Naive thymus-derived CD4-positive, alpha-beta T cell (primary cell): ENCODE data around the gene PTTG1. TPM values are rescaled to one million over a fixed set of nuclear protein-coding genes. Genes with fewer than 3 reads are reported as not detected.

Experiments used
- ATAC-seq: fragments of 150-1000 bp; cut with Tn5 transposase; 2 replicates; pipeline ENCODE4 v1.10.0; 2021; ENCODE audit warnings: mild to moderate bottlenecking, moderate library complexity
- CTCF ChIA-PET: fragments of 350-600 bp; sonication (Branson Sonifier 250); formaldehyde crosslinking; loops from one replicate; lab custom pipeline; 2021; ENCODE audit warnings: antibody characterized with exemption; lab: Charles Lee
- POLR2A ChIA-PET: fragments of 350-600 bp; sonication (Branson Sonifier 250); formaldehyde crosslinking; loops from one replicate; lab custom pipeline; 2021; ENCODE audit warnings: antibody characterized with exemption, inconsistent platforms; lab: Charles Lee
- DNase-seq, 9 donors: peaks; one replicate each; pipeline versions ENCODE4 v3.0.0 to v3.0.0-alpha.2; 2020 to 2022; ENCODE audit warnings: mixed read lengths in 1 of 9
- H3K27ac ChIP-seq: one replicate; pipeline ENCODE4 v1.7.0; 2013; ENCODE audit warnings: mild to moderate bottlenecking, low read depth, low read length, moderate library complexity
- H3K27me3 ChIP-seq, 2 donors: one replicate each; pipeline ENCODE4 v1.7.0; 2013; ENCODE audit warnings: low read length in 2 of 2, mild to moderate bottlenecking in 2 of 2, moderate library complexity in 2 of 2; ENCODE audit not compliant: control insufficient read depth in 2 of 2, insufficient read depth in 2 of 2
- H3K36me3 ChIP-seq, 3 experiments: 1 replicate in 2 of 3; 2 replicates in 1 of 3; pipeline ENCODE4 v1.7.0; 2013; ENCODE audit warnings: low read length in 3 of 3, mild to moderate bottlenecking in 3 of 3, moderate library complexity in 1 of 3; ENCODE audit not compliant: insufficient read depth in 3 of 3, control insufficient read depth in 2 of 3
- H3K4me1 ChIP-seq, 2 donors: one replicate each; pipeline ENCODE4 v1.7.0; 2013; ENCODE audit warnings: low read length in 2 of 2, mild to moderate bottlenecking in 2 of 2, moderate library complexity in 1 of 2; ENCODE audit not compliant: control insufficient read depth in 2 of 2, insufficient read depth in 2 of 2
- H3K4me3 ChIP-seq: 2 replicates; pipeline ENCODE4 v1.7.0; 2013; ENCODE audit warnings: mild to moderate bottlenecking, low read length
- H3K9me3 ChIP-seq, 3 experiments: 1 replicate in 2 of 3; 2 replicates in 1 of 3; pipeline ENCODE4 v1.7.0; 2013; ENCODE audit warnings: low read length in 3 of 3; ENCODE audit not compliant: control insufficient read depth in 2 of 3
- H3K27ac Mint-ChIP-seq, 9 donors: one replicate each; pipeline ENCODE4 v1.8.0; 2020 to 2022; ENCODE audit warnings: mixed read lengths in 9 of 9, mild to moderate bottlenecking in 8 of 9, moderate library complexity in 5 of 9, inconsistent platforms in 2 of 9
- H3K27me3 Mint-ChIP-seq, 5 donors: one replicate each; pipeline ENCODE4 v1.8.0; 2021 to 2022; ENCODE audit warnings: mixed read lengths in 5 of 5, mild to moderate bottlenecking in 1 of 5
- H3K36me3 Mint-ChIP-seq, 5 donors: one replicate each; pipeline ENCODE4 v1.8.0; 2020 to 2022; ENCODE audit warnings: mixed read lengths in 5 of 5, mild to moderate bottlenecking in 3 of 5, inconsistent platforms in 1 of 5
- H3K4me1 Mint-ChIP-seq, 7 donors: one replicate each; pipeline ENCODE4 v1.8.0; 2020 to 2022; ENCODE audit warnings: mixed read lengths in 7 of 7, mild to moderate bottlenecking in 3 of 7, inconsistent platforms in 1 of 7
- H3K4me3 Mint-ChIP-seq, 10 donors: one replicate each; pipeline ENCODE4 v1.8.0; 2020 to 2022; ENCODE audit warnings: mild to moderate bottlenecking in 10 of 10, mixed read lengths in 10 of 10, moderate library complexity in 6 of 10, inconsistent platforms in 2 of 10
- H3K9me3 Mint-ChIP-seq, 11 donors: one replicate each; pipeline ENCODE4 v1.8.0; 2020 to 2022; ENCODE audit warnings: mixed read lengths in 11 of 11, mild to moderate bottlenecking in 4 of 11, inconsistent platforms in 1 of 11, moderate library complexity in 1 of 11
- intact Hi-C, 2 donors: fragments of 100-400 bp; cut with micrococcal nuclease; formaldehyde crosslinking; loops; one replicate each; pipeline ENCODE4 v1.15.1; 2023
- polyA plus RNA-seq, 2 donors: library from polyadenylated mRNA; unstranded; fragments of 300-500 nt; fragmentation: Illumina TruSeq; gene quantifications; one replicate each; pipeline ENCODE4 v1.2.3, GENCODE V29; 2021
- total RNA-seq, 6 experiments: library from RNA in 5 of 6; stranded (reverse) in 5 of 6; gene quantifications; 1 replicate in 5 of 6; 2 replicates in 1 of 6; pipeline ENCODE4 v1.2.3 and lab custom pipeline; 2021 to 2026

PTTG1 gene
- total and polyA plus RNA-seq, 7 experiments from 2014 or later = 3.8 to 97.7 (median 9.5) TPM

DNA sequence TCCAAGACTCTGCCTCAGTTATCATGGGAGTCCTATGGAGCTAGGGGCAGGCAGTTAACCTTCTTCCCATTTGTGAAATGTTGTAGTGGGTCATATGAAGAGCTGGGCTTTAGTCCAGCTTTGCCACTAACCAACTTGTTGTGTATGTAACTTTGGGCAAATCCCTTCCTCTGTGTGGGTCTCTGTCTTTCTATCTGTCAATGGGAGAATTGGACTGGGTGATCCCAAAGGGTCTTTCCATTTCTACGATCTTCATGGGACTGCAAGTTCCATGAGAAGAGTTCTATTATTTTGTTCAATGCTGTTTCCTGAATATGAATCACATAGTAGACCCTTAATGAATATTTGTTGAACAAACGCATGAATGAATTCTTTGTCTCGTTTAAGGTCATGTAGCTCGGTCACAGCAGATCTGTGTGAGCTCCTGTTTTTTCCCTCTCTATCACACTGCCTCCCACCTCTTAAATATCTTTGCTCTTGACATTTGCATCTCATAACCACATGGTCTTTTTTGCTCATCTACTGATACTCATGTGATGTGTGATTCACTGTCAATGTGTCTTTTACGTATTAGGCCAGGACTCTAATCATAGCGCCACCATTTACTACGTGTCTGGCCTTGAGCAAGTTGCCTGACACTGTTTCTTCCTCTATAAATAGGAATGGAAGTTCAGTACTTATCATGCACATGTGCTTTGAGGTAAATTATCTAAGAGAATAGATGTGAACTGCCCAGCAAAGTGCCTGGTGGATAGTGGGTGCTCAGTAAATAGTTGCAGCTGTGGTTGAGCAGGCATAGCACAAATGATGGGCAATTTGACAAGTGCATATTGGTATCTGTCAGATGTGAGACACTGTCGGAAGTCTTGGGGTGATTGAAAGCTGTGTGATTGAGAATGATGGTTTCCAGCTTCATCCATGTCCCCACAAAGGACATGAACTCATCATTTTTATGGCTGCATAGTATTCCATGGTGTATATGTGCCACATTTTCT lies 37.4 kb downstream of the PTTG1 start:
- intact Hi-C loops = no loop called here
- Mint-ChIP-seq H3K4me3 (no peak overlapping the region), H3K36me3 (peaks cover 0 to 4% (median 0%) of the 10 kb centered on the region in 5 donors), H3K9me3 (peaks cover 0 to 6% (median 0%) of the 10 kb centered on the region in 11 donors), H3K4me1 (peaks cover 0 to 23% (median 6%) of the 10 kb centered on the region in 7 donors), H3K27me3 (peaks cover 0 to 8% (median 4%) of the 10 kb centered on the region in 5 donors), H3K27ac (no peak overlapping the region)
- H3K27me3 ChIP-seq = no peaks in the 10 kb centered on the region
- DNase-seq (no peak), ATAC-seq (no peak)
- no peak overlapping the region for H3K4me3 ChIP-seq
- no peaks in the 10 kb centered on the region for H3K4me1 ChIP-seq
- no peak overlapping the region for H3K27ac ChIP-seq
- POLR2A ChIA-PET = no interaction called here
- CTCF ChIA-PET = interaction anchor here (1.6 to 1.9 kb wide), 2 partner anchors 20 kb away, joined by 6 to 8 read pairs; no protein-coding TSS in a partner anchor
- H3K36me3 ChIP-seq = no peaks in the 10 kb centered on the region
- no peaks in the 10 kb centered on the region for H3K9me3 ChIP-seq

DNA sequence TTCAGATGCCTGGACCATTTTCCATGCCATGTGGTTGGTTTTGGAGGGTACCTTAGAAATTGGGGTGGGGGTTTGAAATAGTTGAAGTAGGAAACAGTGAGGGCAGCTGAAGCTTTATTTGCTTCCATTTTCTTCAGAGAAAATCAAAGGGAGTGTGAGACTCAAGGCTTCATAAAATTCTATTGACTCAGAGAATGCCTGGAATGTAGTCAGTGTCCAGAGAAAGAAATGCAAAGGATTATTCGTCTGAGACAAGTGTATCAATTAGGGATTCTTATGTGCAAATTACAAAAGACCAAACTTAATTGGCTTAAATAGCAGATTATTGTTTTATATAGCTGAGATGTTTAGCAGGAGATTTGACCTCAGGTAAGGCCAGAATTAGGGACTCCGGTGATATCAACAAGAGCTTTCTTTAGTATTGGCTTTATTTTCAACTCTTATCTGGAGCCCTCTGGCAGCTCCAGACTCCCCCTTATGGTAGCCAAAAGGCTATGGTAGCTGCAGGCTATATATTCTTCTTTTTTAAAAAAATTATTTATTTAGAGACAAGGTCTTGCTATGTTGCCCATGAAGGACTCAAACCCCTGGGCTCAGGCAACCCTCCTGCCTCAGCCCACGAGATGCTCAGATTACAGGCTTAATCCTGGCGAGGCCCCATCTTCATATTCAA lies 38.9 kb downstream of the PTTG1 start:
- peaks cover 0 to 3% of the 10 kb centered on the region in 2 donors for H3K4me1 ChIP-seq
- no peaks in the 10 kb centered on the region for H3K27me3 ChIP-seq
- intact Hi-C loops = loop anchor here in 1 of 2 donors (1.0 kb wide), 1 partner anchor 21 kb away; no protein-coding TSS in a partner anchor
- Mint-ChIP-seq H3K9me3 (peaks cover 0 to 6% (median 0%) of the 10 kb centered on the region in 11 donors), H3K4me3 (no peak overlapping the region), H3K27ac (no peak overlapping the region), H3K4me1 (peaks cover 0 to 33% (median 14%) of the 10 kb centered on the region in 7 donors), H3K36me3 (peaks cover 0 to 4% (median 0%) of the 10 kb centered on the region in 5 donors), H3K27me3 (peaks cover 0 to 6% (median under 1%) of the 10 kb centered on the region in 5 donors)
- POLR2A ChIA-PET = no interaction called here
- no peaks in the 10 kb centered on the region for H3K9me3 ChIP-seq
- CTCF ChIA-PET = interaction anchor here (0.6 to 1.6 kb wide), 3 partner anchors 12 to 574 kb away, joined by 3 to 8 read pairs (median 4); no protein-coding TSS in a partner anchor
- DNase-seq = no peak
- H3K4me3 ChIP-seq = no peak overlapping the region
- no peak overlapping the region for H3K27ac ChIP-seq
- ATAC-seq = no peak
- H3K36me3 ChIP-seq = no peaks in the 10 kb centered on the region

DNA sequence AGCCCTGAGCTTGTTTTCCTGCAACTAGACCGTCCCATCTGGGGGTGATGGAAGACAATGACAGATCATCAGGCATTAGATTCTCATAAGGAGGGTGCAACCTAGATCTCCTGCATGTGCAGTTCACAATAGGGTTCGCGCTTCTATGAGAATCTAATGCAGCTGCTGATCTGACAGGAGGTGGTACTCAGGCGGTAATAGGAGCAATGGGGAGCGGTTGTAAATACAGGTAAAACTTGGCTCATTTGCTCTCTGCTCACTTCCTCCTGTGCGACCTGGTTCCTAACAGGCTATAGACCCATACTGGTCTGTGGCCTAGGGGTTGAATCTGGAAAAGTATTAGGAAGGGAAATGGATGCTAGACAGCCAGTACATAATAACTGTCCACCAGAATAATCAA lies 39.7 kb downstream of the PTTG1 start:
- intact Hi-C loops = no loop called here
- POLR2A ChIA-PET = no interaction called here
- peaks cover 0 to 5% (median 0%) of the 10 kb centered on the region in 5 donors for H3K27me3 Mint-ChIP-seq

DNA sequence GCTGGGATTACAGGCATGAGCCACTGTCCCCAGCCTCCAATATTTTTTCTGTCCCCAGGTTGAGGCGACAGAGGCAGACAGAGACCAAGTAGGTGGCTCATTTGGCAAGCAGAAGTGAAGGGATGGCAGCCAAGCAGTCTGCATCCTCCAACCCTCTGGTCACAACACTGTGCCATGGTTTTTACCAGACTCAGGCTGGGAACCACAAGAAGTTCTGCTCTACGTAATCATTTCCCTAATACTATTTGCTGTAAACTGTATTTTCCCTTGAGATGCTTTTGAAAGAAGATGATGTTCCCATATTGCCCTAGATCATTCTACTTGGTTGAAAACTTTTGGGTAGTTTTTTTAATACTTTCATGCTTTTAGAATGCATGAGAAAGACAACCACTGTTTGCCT lies 40.5 kb downstream of the PTTG1 start:
- ATAC-seq = no peak
- Mint-ChIP-seq H3K27me3 (peaks cover 0 to 5% (median 0%) of the 10 kb centered on the region in 5 donors), H3K4me1 (peaks cover 7 to 42% (median 21%) of the 10 kb centered on the region in 7 donors), H3K4me3 (no peak overlapping the region), H3K9me3 (peaks cover 0 to 6% (median 0%) of the 10 kb centered on the region in 11 donors), H3K27ac (no peak overlapping the region), H3K36me3 (peaks cover 0 to 4% (median 0%) of the 10 kb centered on the region in 5 donors)
- H3K4me1 ChIP-seq = peaks cover 11 to 12% of the 10 kb centered on the region in 2 donors
- ChIA-PET CTCF (interaction anchor here (0.7 kb wide), 1 partner anchor 32 kb away, joined by 10 read pairs; no protein-coding TSS in a partner anchor), POLR2A (no interaction called here)
- H3K9me3 ChIP-seq = no peaks in the 10 kb centered on the region
- no peak for DNase-seq
- H3K27ac ChIP-seq = no peak overlapping the region
- H3K27me3 ChIP-seq = no peaks in the 10 kb centered on the region
- H3K4me3 ChIP-seq = no peak overlapping the region
- H3K36me3 ChIP-seq = no peaks in the 10 kb centered on the region
- intact Hi-C loops = no loop called here

More for the DNA sequence above, 39.7 kb downstream of the PTTG1 start:
- Mint-ChIP-seq H3K9me3 (peaks cover 0 to 6% (median 0%) of the 10 kb centered on the region in 11 donors), H3K4me3 (no peak overlapping the region), H3K36me3 (peaks cover 0 to 4% (median 0%) of the 10 kb centered on the region in 5 donors), H3K27ac (no peak overlapping the region), H3K4me1 (peaks cover 0 to 34% (median 15%) of the 10 kb centered on the region in 7 donors)
- DNase-seq = no peak
- ATAC-seq = no peak
- H3K4me1 ChIP-seq = peaks cover 3 to 4% of the 10 kb centered on the region in 2 donors
- H3K27me3 ChIP-seq = no peaks in the 10 kb centered on the region
- no peaks in the 10 kb centered on the region for H3K9me3 ChIP-seq
- H3K4me3 ChIP-seq = no peak overlapping the region
- no peak overlapping the region for H3K27ac ChIP-seq
- CTCF ChIA-PET = no interaction called here
- H3K36me3 ChIP-seq = no peaks in the 10 kb centered on the region

DNA sequence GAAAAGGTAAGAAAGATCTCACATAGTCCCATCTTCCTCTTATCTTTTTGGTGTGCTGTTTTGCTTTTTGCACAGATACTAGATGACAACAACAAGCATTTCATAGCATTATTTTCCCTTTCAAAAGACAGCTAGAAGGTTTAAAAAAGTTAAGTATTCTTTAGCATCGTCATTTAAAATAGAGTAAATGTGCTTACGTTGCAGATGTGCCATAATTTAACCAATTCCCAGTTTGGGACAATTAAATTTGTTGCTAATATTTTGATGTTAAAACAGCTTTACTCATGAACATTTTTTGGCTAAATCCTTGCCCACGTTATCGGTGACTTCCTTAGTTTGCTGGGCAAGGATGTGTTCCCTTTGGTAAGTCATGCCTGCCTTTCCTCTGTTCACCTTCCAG lies 41.6 kb downstream of the PTTG1 start:
- no peaks in the 10 kb centered on the region for H3K36me3 ChIP-seq
- H3K4me1 Mint-ChIP-seq = peaks cover 14 to 47% (median 32%) of the 10 kb centered on the region in 7 donors
- H3K9me3 Mint-ChIP-seq = peaks cover 0 to 6% (median 0%) of the 10 kb centered on the region in 11 donors
- ATAC-seq (no peak), DNase-seq (no peak)
- no peak overlapping the region for H3K4me3 ChIP-seq
- H3K27ac Mint-ChIP-seq = no peak overlapping the region
- no peak overlapping the region for H3K4me3 Mint-ChIP-seq
- CTCF ChIA-PET = interaction anchor here (1.4 kb wide), 1 partner anchor 25 kb away, joined by 6 read pairs; no protein-coding TSS in a partner anchor
- H3K27ac ChIP-seq = no peak overlapping the region
- H3K27me3 Mint-ChIP-seq = peaks cover 0 to 5% (median 0%) of the 10 kb centered on the region in 5 donors
- H3K9me3 ChIP-seq = no peaks in the 10 kb centered on the region
- intact Hi-C loops = no loop called here
- H3K36me3 Mint-ChIP-seq = peaks cover 0 to 6% (median 0%) of the 10 kb centered on the region in 5 donors
- peaks cover 15 to 21% of the 10 kb centered on the region in 2 donors for H3K4me1 ChIP-seq
- POLR2A ChIA-PET = interaction anchor here (0.7 to 1.0 kb wide), 2 partner anchors 45 to 345 kb away, joined by 3 read pairs; no protein-coding TSS in a partner anchor
- no peaks in the 10 kb centered on the region for H3K27me3 ChIP-seq
